Gastrocnemius medialis (tissue), 4 donors: ENCODE results near the gene DDX31.

Source experiments
- CTCF ChIP-seq, 5 experiments: fragments of 450-650 bp in 3 of 5; fragments of 200-600 bp in 2 of 5; sonication (generic) in 2 of 5; IDR thresholded peaks in 4 of 5; conservative IDR thresholded peaks in 1 of 5; 1 replicate in 4 of 5; 2 replicates in 1 of 5; pipeline ENCODE4 v1.5.1; 2016 to 2019; ENCODE audit warnings: antibody characterized with exemption in 5 of 5, mild to moderate bottlenecking in 3 of 5, moderate library complexity in 3 of 5
- POLR2A ChIP-seq, 2 donors: fragments of 450-650 bp; IDR thresholded peaks; one replicate each; pipeline ENCODE4 v1.6.1; 2017; ENCODE audit warnings: antibody characterized with exemption in 2 of 2, mild to moderate bottlenecking in 2 of 2, moderate library complexity in 2 of 2

GRCh38 chr9:132605387-132605786 lies 64.4 kb downstream of the DDX31 start:
- TF ChIP-seq CTCF (IDR thresholded peaks at IDR 0.05 in 4 of 5, conservative IDR thresholded peaks at IDR 0.05 in 1 of 5): no peak
- no peak for TF ChIP-seq POLR2A (IDR thresholded peaks at IDR 0.05)
